SU-DHL-6 (cell line): ENCODE data around the gene P4HTM.

Experiments
- H2AFZ ChIP-seq: fragments of 200-600 bp; sonication (generic); 2 replicates; pipeline ENCODE4 v1.6.1; 2014; ENCODE audit warnings: low read depth, mild to moderate bottlenecking, moderate library complexity, mixed read lengths, antibody characterized with exemption, low read length; ENCODE audit not compliant: severe bottlenecking
- H3F3A ChIP-seq: fragments of 200-600 bp; shearing (Covaris generic); 2 replicates; pipeline ENCODE4 v1.6.0; 2016; ENCODE audit warnings: antibody characterized with exemption, mild to moderate bottlenecking; ENCODE audit not compliant: insufficient read depth
- H3K27ac ChIP-seq: fragments of 200-600 bp; sonication (generic); 2 replicates; pipeline ENCODE4 v1.5.1; 2016; ENCODE audit warnings: low read depth, mild to moderate bottlenecking, low read length, moderate library complexity, mixed read lengths
- H3K27me3 ChIP-seq: fragments of 200-600 bp; sonication (generic), shearing (Covaris generic); 2 replicates; pipeline ENCODE4 v1.6.0; 2014; ENCODE audit warnings: mild to moderate bottlenecking, low read length
- H3K36me3 ChIP-seq: fragments of 200-600 bp; sonication (generic); 2 replicates; pipeline ENCODE4 v1.6.1; 2014; ENCODE audit warnings: mild to moderate bottlenecking, low read length, mixed read lengths
- H3K4me2 ChIP-seq: fragments of 300-600, 200-600 bp; shearing (Covaris generic), sonication (generic); 2 replicates; pipeline ENCODE4 v1.6.0; 2014; ENCODE audit warnings: low read length, low read depth, mild to moderate bottlenecking; ENCODE audit not compliant: poor library complexity, severe bottlenecking
- H3K4me3 ChIP-seq: fragments of 200-600 bp; sonication (generic); 2 replicates; pipeline ENCODE4 v1.5.1; 2014; ENCODE audit warnings: antibody characterized with exemption, low read length, mild to moderate bottlenecking, mixed read lengths; ENCODE audit not compliant: insufficient read depth, poor library complexity, severe bottlenecking
- H3K79me2 ChIP-seq: fragments of 200-600 bp; sonication (generic); 2 replicates; pipeline ENCODE4 v1.6.1; 2014; ENCODE audit warnings: mild to moderate bottlenecking, low read length, moderate library complexity; ENCODE audit not compliant: insufficient read depth
- H3K9ac ChIP-seq: fragments of 200-600 bp; sonication (generic); 2 replicates; pipeline ENCODE4 v1.7.0; 2014; ENCODE audit warnings: mild to moderate bottlenecking, low read length
- H3K9me2 ChIP-seq: fragments of 200-600 bp; sonication (generic); replicated peaks from 2 replicates; pipeline ENCODE4 v1.6.1; 2014; ENCODE audit warnings: low read length; ENCODE audit not compliant: insufficient read depth
- H3K9me3 ChIP-seq: fragments of 200-600 bp; sonication (generic); 2 replicates; pipeline ENCODE4 v1.6.1; 2014; ENCODE audit warnings: low read length, mixed read lengths; ENCODE audit not compliant: insufficient read depth
- H4K20me1 ChIP-seq: fragments of 200-600 bp; sonication (generic); 2 replicates; pipeline ENCODE4 v1.6.1; 2014; ENCODE audit warnings: low read depth, mild to moderate bottlenecking, antibody characterized with exemption, low read length, moderate library complexity, mixed read lengths
- CTCF ChIP-seq: fragments of 200-600 bp; sonication (generic); IDR thresholded peaks from one replicate; pipeline ENCODE4 v1.5.1; 2017; ENCODE audit warnings: antibody characterized with exemption, mild to moderate bottlenecking, low read length, moderate library complexity; ENCODE audit not compliant: insufficient read depth, poor library complexity, severe bottlenecking
- EZH2phosphoT487 ChIP-seq: fragments of 200-600 bp; sonication (generic), shearing (Covaris generic); conservative IDR thresholded peaks from 2 replicates; pipeline ENCODE4 v1.6.1; 2018; ENCODE audit warnings: mild to moderate bottlenecking, antibody characterized with exemption, low read length, moderate library complexity, mixed read lengths

Gene P4HTM

GRCh38 chr3:48957006-48957705 lies 32.9 kb upstream of the P4HTM start:
- TF ChIP-seq CTCF = no peak
- TF ChIP-seq EZH2phosphoT487 = no peak
- Histone ChIP-seq H3K4me2 (no peak overlapping the region), H4K20me1 (peaks cover under 1% of the 10 kb centered on the region; the same call in 1 of the 2 replicates), H3K4me3 (no peak overlapping the region), H3K27me3 (no peaks in the 10 kb centered on the region), H3K79me2 (peaks cover 27% of the 10 kb centered on the region), H3K9me3 (no peaks in the 10 kb centered on the region), H2AFZ (no peak overlapping the region), H3K27ac (no peak overlapping the region), H3K9ac (no peak overlapping the region), H3K9me2 (no peaks in the 10 kb centered on the region), H3F3A (peaks cover under 1% of the 10 kb centered on the region; the same call in 1 of the 2 replicates), H3K36me3 (no peaks in the 10 kb centered on the region)

GRCh38 chr3:48960841-48961413 lies 29.1 kb upstream of the P4HTM start:
- H3K79me2 ChIP-seq = peaks cover 5% of the 10 kb centered on the region
- H4K20me1 ChIP-seq = no peaks in the 10 kb centered on the region
- H3K4me3 ChIP-seq = no peak overlapping the region
- H3K4me2 ChIP-seq = no peak overlapping the region
- TF ChIP-seq CTCF (no peak), EZH2phosphoT487 (no peak)
- H3K27ac ChIP-seq = no peak overlapping the region
- no peaks in the 10 kb centered on the region for H3F3A ChIP-seq
- H3K9me3 ChIP-seq = no peaks in the 10 kb centered on the region
- no peak overlapping the region for H2AFZ ChIP-seq
- H3K27me3 ChIP-seq = no peaks in the 10 kb centered on the region
- no peak overlapping the region for H3K9ac ChIP-seq
- no peaks in the 10 kb centered on the region for H3K9me2 ChIP-seq
- H3K36me3 ChIP-seq = no peaks in the 10 kb centered on the region

GRCh38 chr3:48962340-48962739 lies 27.7 kb upstream of the P4HTM start:
- Histone ChIP-seq H3K79me2 (no peaks in the 10 kb centered on the region; the same call in 1 of the 2 replicates), H3K9me2 (no peaks in the 10 kb centered on the region), H3K27ac (no peak overlapping the region), H3K36me3 (0 out of 2 replicates have a peak, but pooled peaks cover 2% of the 10 kb centered on the region), H3K27me3 (no peaks in the 10 kb centered on the region), H4K20me1 (no peaks in the 10 kb centered on the region), H3F3A (no peaks in the 10 kb centered on the region), H3K9ac (no peak overlapping the region), H3K4me2 (no peak overlapping the region), H2AFZ (no peak overlapping the region), H3K4me3 (no peak overlapping the region), H3K9me3 (no peaks in the 10 kb centered on the region)
- TF ChIP-seq CTCF = no peak
- no peak for TF ChIP-seq EZH2phosphoT487
